ENCODE results near the gene PANX3.

Gene PANX3

GRCh38 chr11:124605719-124606118 lies 5.5 kb upstream of the PANX3 start:
- Mint-ChIP-seq H3K27ac (no peak overlapping the region), H3K4me3 (no peak overlapping the region), H3K36me3 (ENCODE audit: low read depth) (no peaks in the 10 kb centered on the region), H3K27me3 (ENCODE audit: low read depth, poor library complexity) (peaks cover 4% of the 10 kb centered on the region), H3K4me1 (no peaks in the 10 kb centered on the region), H3K9me3 (no peaks in the 10 kb centered on the region)
- DNase-seq = no peak
- TF ChIP-seq CTCF (IDR thresholded peaks at IDR 0.05) = no peak

GRCh38 chr11:124608147-124608546 lies 3.1 kb upstream of the PANX3 start:
- no peak for DNase-seq
- no peak for TF ChIP-seq CTCF (IDR thresholded peaks at IDR 0.05)
- H3K27me3 Mint-ChIP-seq (ENCODE audit: low read depth, poor library complexity) = peaks cover 14% of the 10 kb centered on the region
- no peak overlapping the region for H3K4me3 Mint-ChIP-seq
- no peaks in the 10 kb centered on the region for H3K9me3 Mint-ChIP-seq
- H3K27ac Mint-ChIP-seq = no peak overlapping the region
- H3K36me3 Mint-ChIP-seq (ENCODE audit: low read depth) = no peaks in the 10 kb centered on the region
- H3K4me1 Mint-ChIP-seq = no peaks in the 10 kb centered on the region

- Mint-ChIP-seq H3K27me3 (ENCODE audit: low read depth, poor library complexity) (peaks cover 14% of the 10 kb centered on the region), H3K27ac (no peak overlapping the region)
- no peak for DNase-seq
Observed at GRCh38 chr11:124610295-124610694, 933 bp upstream of the PANX3 start.

GRCh38 chr11:124612045-124612444 lies 817 bp downstream of the PANX3 start:
- H3K4me1 Mint-ChIP-seq = peaks cover 7% of the 10 kb centered on the region
- peaks cover 16% of the 10 kb centered on the region for H3K27me3 Mint-ChIP-seq (ENCODE audit: low read depth, poor library complexity)
- H3K36me3 Mint-ChIP-seq (ENCODE audit: low read depth) = no peaks in the 10 kb centered on the region
- DNase-seq = no peak
- TF ChIP-seq CTCF (IDR thresholded peaks at IDR 0.05) = no peak
- no peaks in the 10 kb centered on the region for H3K9me3 Mint-ChIP-seq
- no peak overlapping the region for H3K27ac Mint-ChIP-seq
- no peak overlapping the region for H3K4me3 Mint-ChIP-seq

More at GRCh38 chr11:124610295-124610694, 933 bp upstream of the PANX3 start:
- H3K9me3 Mint-ChIP-seq = no peaks in the 10 kb centered on the region
- H3K4me3 Mint-ChIP-seq = no peak overlapping the region
- no peaks in the 10 kb centered on the region for H3K36me3 Mint-ChIP-seq (ENCODE audit: low read depth)
- TF ChIP-seq CTCF (IDR thresholded peaks at IDR 0.05) = no peak
- H3K4me1 Mint-ChIP-seq = peaks cover 7% of the 10 kb centered on the region

- H3K4me3 Mint-ChIP-seq = no peak overlapping the region
- H3K9me3 Mint-ChIP-seq = no peaks in the 10 kb centered on the region
- H3K4me1 Mint-ChIP-seq = peaks cover 7% of the 10 kb centered on the region
- peaks cover 18% of the 10 kb centered on the region for H3K27me3 Mint-ChIP-seq (ENCODE audit: low read depth, poor library complexity)
- TF ChIP-seq CTCF (IDR thresholded peaks at IDR 0.05) = no peak
- DNase-seq = peak; percentile 36
- H3K27ac Mint-ChIP-seq = no peak overlapping the region
- H3K36me3 Mint-ChIP-seq (ENCODE audit: low read depth) = no peaks in the 10 kb centered on the region
Observed at GRCh38 chr11:124612567-124613246, 1.5 kb downstream of the PANX3 start.

GRCh38 chr11:124618863-124619262 lies 7.6 kb downstream of the PANX3 start:
- peaks cover 19% of the 10 kb centered on the region for H3K4me1 Mint-ChIP-seq

More at GRCh38 chr11:124618863-124619262, 7.6 kb downstream of the PANX3 start:
- no peaks in the 10 kb centered on the region for H3K9me3 Mint-ChIP-seq
- no peak for DNase-seq
- H3K4me3 Mint-ChIP-seq = no peak overlapping the region
- peaks cover 41% of the 10 kb centered on the region for H3K27me3 Mint-ChIP-seq (ENCODE audit: low read depth, poor library complexity)
- H3K36me3 Mint-ChIP-seq (ENCODE audit: low read depth) = no peaks in the 10 kb centered on the region
- no peak for TF ChIP-seq CTCF (IDR thresholded peaks at IDR 0.05)
- no peak overlapping the region for H3K27ac Mint-ChIP-seq

Data from nephron progenitor cell (in vitro differentiated cells).